Measurements from ENCODE around the gene KIF21B. TPM values are rescaled to one million over a fixed set of nuclear protein-coding genes. Genes with fewer than 3 reads are reported as not detected.

The KIF21B gene
- total and polyA plus RNA-seq, 2 of the 4 experiments (the other 2 are of a cell fraction): 0.36 to 0.55 TPM

- Histone ChIP-seq H3K4me2 (ENCODE audit: low read depth, low read length) (no peak overlapping the region), H3K27ac (ENCODE audit: insufficient read depth, low read length) (no peak overlapping the region), H2BK15ac (ENCODE audit: low read depth, low read length) (no peak overlapping the region), H3K18ac (ENCODE audit: low read depth, low read length) (no peak overlapping the region), H4K91ac (ENCODE audit: insufficient read depth, low read depth, low read length) (no peak overlapping the region), H2BK120ac (ENCODE audit: low read depth, low read length) (no peak overlapping the region), H2AK9ac (replicated peaks; ENCODE audit: low read depth, low read length, poor library complexity) (no peak overlapping the region), H2AFZ (replicated peaks; ENCODE audit: low read length, poor library complexity) (no peak overlapping the region), H4K8ac (ENCODE audit: low read depth in 2 of 2, low read length in 2 of 2) (no peak overlapping the region), H3K27me3 (ENCODE audit: control insufficient read depth, insufficient read depth, low read length) (peaks cover 54% of the 10 kb centered on the region), H2AK5ac (ENCODE audit: low read depth, low read length) (no peak overlapping the region), H3K9ac (ENCODE audit: low read depth, low read length) (no peak overlapping the region), H3K4me1 (ENCODE audit: control insufficient read depth, insufficient read depth, low read length) (no peaks in the 10 kb centered on the region), H3K23ac (ENCODE audit: low read depth, low read length) (no peak overlapping the region), H3K79me1 (ENCODE audit: low read depth in 1 of 2, low read length in 2 of 2) (no peaks in the 10 kb centered on the region), H2BK20ac (ENCODE audit: low read depth, low read length) (no peak overlapping the region), H2BK5ac (ENCODE audit: low read depth, low read length, poor library complexity, severe bottlenecking) (no peak overlapping the region), H3K4ac (ENCODE audit: low read depth, low read length) (no peak overlapping the region), H3K9me1 (ENCODE audit: insufficient read depth, low read length) (no peaks in the 10 kb centered on the region), H3K36me3 (ENCODE audit: control insufficient read depth, insufficient read depth, low read length) (no peaks in the 10 kb centered on the region), H3K14ac (replicated peaks; ENCODE audit: low read depth, low read length) (no peak overlapping the region), H4K5ac (ENCODE audit: low read depth, low read length) (no peak overlapping the region), H3K4me3 (ENCODE audit: insufficient read depth, low read depth, low read length) (no peak overlapping the region), H4K20me1 (ENCODE audit: insufficient read depth, low read length) (no peaks in the 10 kb centered on the region), H3K56ac (ENCODE audit: extremely low read depth, insufficient read depth, low read length) (no peak overlapping the region), H3K9me3 (ENCODE audit: control insufficient read depth, insufficient read depth, low read length) (no peaks in the 10 kb centered on the region)
- no peak for TF ChIP-seq BHLHE40 (IDR thresholded peaks at IDR 0.05; ENCODE audit: low read depth, low read length)
- TF ChIP-seq CHD1 (IDR thresholded peaks at IDR 0.05; ENCODE audit: low read depth, low read length): no peak
- no peak for TF ChIP-seq NFE2L2 (IDR thresholded peaks at IDR 0.05; ENCODE audit: low read depth, low read length)
- TF ChIP-seq, protein P1, sequence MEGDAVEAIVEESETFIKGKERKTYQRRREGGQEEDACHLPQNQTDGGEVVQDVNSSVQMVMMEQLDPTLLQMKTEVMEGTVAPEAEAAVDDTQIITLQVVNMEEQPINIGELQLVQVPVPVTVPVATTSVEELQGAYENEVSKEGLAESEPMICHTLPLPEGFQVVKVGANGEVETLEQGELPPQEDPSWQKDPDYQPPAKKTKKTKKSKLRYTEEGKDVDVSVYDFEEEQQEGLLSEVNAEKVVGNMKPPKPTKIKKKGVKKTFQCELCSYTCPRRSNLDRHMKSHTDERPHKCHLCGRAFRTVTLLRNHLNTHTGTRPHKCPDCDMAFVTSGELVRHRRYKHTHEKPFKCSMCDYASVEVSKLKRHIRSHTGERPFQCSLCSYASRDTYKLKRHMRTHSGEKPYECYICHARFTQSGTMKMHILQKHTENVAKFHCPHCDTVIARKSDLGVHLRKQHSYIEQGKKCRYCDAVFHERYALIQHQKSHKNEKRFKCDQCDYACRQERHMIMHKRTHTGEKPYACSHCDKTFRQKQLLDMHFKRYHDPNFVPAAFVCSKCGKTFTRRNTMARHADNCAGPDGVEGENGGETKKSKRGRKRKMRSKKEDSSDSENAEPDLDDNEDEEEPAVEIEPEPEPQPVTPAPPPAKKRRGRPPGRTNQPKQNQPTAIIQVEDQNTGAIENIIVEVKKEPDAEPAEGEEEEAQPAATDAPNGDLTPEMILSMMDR (conservative IDR thresholded peaks at IDR 0.05; ENCODE audit: low read depth, low read length): no peak
- no peak for TF ChIP-seq SMC3 (IDR thresholded peaks at IDR 0.05; ENCODE audit: low read depth, low read length)
- no peak for TF ChIP-seq CEBPB (IDR thresholded peaks at IDR 0.05; ENCODE audit: low read depth, low read length)
- TF ChIP-seq, protein P2, sequence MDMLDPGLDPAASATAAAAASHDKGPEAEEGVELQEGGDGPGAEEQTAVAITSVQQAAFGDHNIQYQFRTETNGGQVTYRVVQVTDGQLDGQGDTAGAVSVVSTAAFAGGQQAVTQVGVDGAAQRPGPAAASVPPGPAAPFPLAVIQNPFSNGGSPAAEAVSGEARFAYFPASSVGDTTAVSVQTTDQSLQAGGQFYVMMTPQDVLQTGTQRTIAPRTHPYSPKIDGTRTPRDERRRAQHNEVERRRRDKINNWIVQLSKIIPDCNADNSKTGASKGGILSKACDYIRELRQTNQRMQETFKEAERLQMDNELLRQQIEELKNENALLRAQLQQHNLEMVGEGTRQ (IDR thresholded peaks at IDR 0.05; ENCODE audit: low read depth, low read length): no peak
- no peak for TF ChIP-seq MXI1 (IDR thresholded peaks at IDR 0.05; ENCODE audit: borderline replicate concordance, low read depth, low read length)
- TF ChIP-seq MAZ (IDR thresholded peaks at IDR 0.05; ENCODE audit: borderline replicate concordance, low read depth, low read length): no peak
- no peak for TF ChIP-seq RCOR1 (IDR thresholded peaks at IDR 0.05; ENCODE audit: insufficient replicate concordance, low read length)
- TF ChIP-seq RFX5 (IDR thresholded peaks at IDR 0.05; ENCODE audit: low read depth, low read length): no peak
- TF ChIP-seq, protein P3, sequence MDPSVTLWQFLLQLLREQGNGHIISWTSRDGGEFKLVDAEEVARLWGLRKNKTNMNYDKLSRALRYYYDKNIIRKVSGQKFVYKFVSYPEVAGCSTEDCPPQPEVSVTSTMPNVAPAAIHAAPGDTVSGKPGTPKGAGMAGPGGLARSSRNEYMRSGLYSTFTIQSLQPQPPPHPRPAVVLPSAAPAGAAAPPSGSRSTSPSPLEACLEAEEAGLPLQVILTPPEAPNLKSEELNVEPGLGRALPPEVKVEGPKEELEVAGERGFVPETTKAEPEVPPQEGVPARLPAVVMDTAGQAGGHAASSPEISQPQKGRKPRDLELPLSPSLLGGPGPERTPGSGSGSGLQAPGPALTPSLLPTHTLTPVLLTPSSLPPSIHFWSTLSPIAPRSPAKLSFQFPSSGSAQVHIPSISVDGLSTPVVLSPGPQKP (IDR thresholded peaks at IDR 0.05; ENCODE audit: borderline replicate concordance, low read depth, low read length): no peak
- no peak for TF ChIP-seq MAFK (IDR thresholded peaks at IDR 0.05; ENCODE audit: low read depth, low read length)
- no peak for TF ChIP-seq FOS (IDR thresholded peaks at IDR 0.05; ENCODE audit: low read depth, low read length)
- TF ChIP-seq RAD21 (IDR thresholded peaks at IDR 0.05; ENCODE audit: low read length): no peak
- no peak for TF ChIP-seq POLR2A (IDR thresholded peaks at IDR 0.05; ENCODE audit: low read depth, low read length)
- ATAC-seq (ENCODE audit: low read depth) (no peak), DNase-seq (no peak)
- WGBS, 2 experiments (ENCODE audit: extremely low coverage in 2 of 2, insufficient read length in 1 of 2): no CpG with 5 or more reads among the region's 1 CpG
- dilution Hi-C loops (cut with HindIII; ENCODE audit: low sequenced_read_pairs, unreplicated experiment) (no loop called here), in situ Hi-C loops (cut with MboI; ENCODE audit: low sequenced_read_pairs) (no loop called here), intact Hi-C loops (cut with micrococcal nuclease) (no loop called here)
- POLR2A ChIA-PET (ENCODE audit: unreplicated experiment): no interaction called here
- no TSS peak for BruUV-seq (replicated peaks)
- CTCF ChIA-PET: no interaction called here
Measured at GRCh38 chr1:201032408-201032807, 8.9 kb upstream of the KIF21B start.

Data from IMR-90 (cell line).